ENCODE results near the gene MEPCE.

- no peak for TF ChIP-seq POLR2A (IDR thresholded peaks at IDR 0.05; ENCODE audit: low read depth)
- no peak for TF ChIP-seq CTCF (IDR thresholded peaks at IDR 0.05)
- TF ChIP-seq EP300 (IDR thresholded peaks at IDR 0.05), result no peak
Measured at GRCh38 chr7:100433276-100433591, 3.6 kb downstream of the MEPCE start.
